ENCODE measurements around the gene ZNF428.

Gene ZNF428

GRCh38 chr19:43564800-43565199 is 54.6 kb downstream of the ZNF428 start:
- Histone ChIP-seq H3K27ac (ENCODE audit: low read length) (no peak overlapping the region), H3K4me1 (ENCODE audit: insufficient read depth, low read length) (peaks cover 2% of the 10 kb centered on the region; the same call in 1 of the 2 replicates), H3K36me3 (ENCODE audit: insufficient read depth, low read depth, low read length) (peaks cover 18% of the 10 kb centered on the region; the same call in 1 of the 2 replicates), H3K9ac (ENCODE audit: low read depth, low read length) (no peak overlapping the region), H3K27me3 (ENCODE audit: insufficient read depth, low read length) (no peaks in the 10 kb centered on the region), H3K9me3 (ENCODE audit: insufficient read depth, low read depth, low read length) (no peaks in the 10 kb centered on the region), H3K4me3 (ENCODE audit: low read length) (no peak overlapping the region)

- H3K4me1 ChIP-seq (ENCODE audit: insufficient read depth, low read length), result no peaks in the 10 kb centered on the region
- H3K27me3 ChIP-seq (ENCODE audit: insufficient read depth, low read length), result no peaks in the 10 kb centered on the region
- H3K27ac ChIP-seq (ENCODE audit: low read length), result no peak overlapping the region
- peaks cover 23% of the 10 kb centered on the region; the same call in 1 of the 2 replicates for H3K36me3 ChIP-seq (ENCODE audit: insufficient read depth, low read depth, low read length)
- no peak overlapping the region for H3K9ac ChIP-seq (ENCODE audit: low read depth, low read length)
- no peaks in the 10 kb centered on the region for H3K9me3 ChIP-seq (ENCODE audit: insufficient read depth, low read depth, low read length)
- H3K4me3 ChIP-seq (ENCODE audit: low read length), result no peak overlapping the region
Observed at GRCh38 chr19:43563816-43564457, 55.5 kb downstream of the ZNF428 start.

- H3K9ac ChIP-seq (ENCODE audit: low read depth, low read length), result no peak overlapping the region
- no peaks in the 10 kb centered on the region for H3K4me1 ChIP-seq (ENCODE audit: insufficient read depth, low read length)
Observed at GRCh38 chr19:43562698-43563241, 56.7 kb downstream of the ZNF428 start.

GRCh38 chr19:43562226-43562697 is 57.2 kb downstream of the ZNF428 start:
- Histone ChIP-seq H3K27me3 (ENCODE audit: insufficient read depth, low read length) (no peaks in the 10 kb centered on the region), H3K27ac (ENCODE audit: low read length) (no peak overlapping the region), H3K9me3 (ENCODE audit: insufficient read depth, low read depth, low read length) (no peaks in the 10 kb centered on the region), H3K4me1 (ENCODE audit: insufficient read depth, low read length) (no peaks in the 10 kb centered on the region), H3K9ac (ENCODE audit: low read depth, low read length) (no peak overlapping the region), H3K36me3 (ENCODE audit: insufficient read depth, low read depth, low read length) (peaks cover 27% of the 10 kb centered on the region; the same call in 1 of the 2 replicates), H3K4me3 (ENCODE audit: low read length) (no peak overlapping the region)

More at GRCh38 chr19:43562698-43563241, 56.7 kb downstream of the ZNF428 start:
- Histone ChIP-seq H3K9me3 (ENCODE audit: insufficient read depth, low read depth, low read length) (no peaks in the 10 kb centered on the region), H3K36me3 (ENCODE audit: insufficient read depth, low read depth, low read length) (peaks cover 27% of the 10 kb centered on the region; the same call in 1 of the 2 replicates), H3K27ac (ENCODE audit: low read length) (no peak overlapping the region), H3K4me3 (ENCODE audit: low read length) (no peak overlapping the region), H3K27me3 (ENCODE audit: insufficient read depth, low read length) (no peaks in the 10 kb centered on the region)

GRCh38 chr19:43561139-43561970 is 58.1 kb downstream of the ZNF428 start:
- H3K4me1 ChIP-seq (ENCODE audit: insufficient read depth, low read length), result no peaks in the 10 kb centered on the region

GRCh38 chr19:43560687-43561086 is 58.7 kb downstream of the ZNF428 start:
- Histone ChIP-seq H3K4me1 (ENCODE audit: insufficient read depth, low read length) (no peaks in the 10 kb centered on the region), H3K36me3 (ENCODE audit: insufficient read depth, low read depth, low read length) (peaks cover 27% of the 10 kb centered on the region; the same call in 1 of the 2 replicates), H3K27ac (ENCODE audit: low read length) (no peak overlapping the region), H3K9me3 (ENCODE audit: insufficient read depth, low read depth, low read length) (no peaks in the 10 kb centered on the region), H3K27me3 (ENCODE audit: insufficient read depth, low read length) (no peaks in the 10 kb centered on the region), H3K4me3 (ENCODE audit: low read length) (no peak overlapping the region), H3K9ac (ENCODE audit: low read depth, low read length) (no peak overlapping the region)

More at GRCh38 chr19:43561139-43561970, 58.1 kb downstream of the ZNF428 start:
- Histone ChIP-seq H3K27ac (ENCODE audit: low read length) (no peak overlapping the region), H3K36me3 (ENCODE audit: insufficient read depth, low read depth, low read length) (peaks cover 27% of the 10 kb centered on the region; the same call in 1 of the 2 replicates), H3K4me3 (ENCODE audit: low read length) (no peak overlapping the region), H3K9me3 (ENCODE audit: insufficient read depth, low read depth, low read length) (no peaks in the 10 kb centered on the region), H3K9ac (ENCODE audit: low read depth, low read length) (no peak overlapping the region), H3K27me3 (ENCODE audit: insufficient read depth, low read length) (no peaks in the 10 kb centered on the region)

Data from iPS-20b (cell line).